ENCODE data around the gene PRR3.

PRR3 gene, protein sequence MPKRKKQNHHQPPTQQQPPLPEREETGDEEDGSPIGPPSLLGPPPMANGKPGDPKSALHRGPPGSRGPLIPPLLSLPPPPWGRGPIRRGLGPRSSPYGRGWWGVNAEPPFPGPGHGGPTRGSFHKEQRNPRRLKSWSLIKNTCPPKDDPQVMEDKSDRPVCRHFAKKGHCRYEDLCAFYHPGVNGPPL

DNA sequence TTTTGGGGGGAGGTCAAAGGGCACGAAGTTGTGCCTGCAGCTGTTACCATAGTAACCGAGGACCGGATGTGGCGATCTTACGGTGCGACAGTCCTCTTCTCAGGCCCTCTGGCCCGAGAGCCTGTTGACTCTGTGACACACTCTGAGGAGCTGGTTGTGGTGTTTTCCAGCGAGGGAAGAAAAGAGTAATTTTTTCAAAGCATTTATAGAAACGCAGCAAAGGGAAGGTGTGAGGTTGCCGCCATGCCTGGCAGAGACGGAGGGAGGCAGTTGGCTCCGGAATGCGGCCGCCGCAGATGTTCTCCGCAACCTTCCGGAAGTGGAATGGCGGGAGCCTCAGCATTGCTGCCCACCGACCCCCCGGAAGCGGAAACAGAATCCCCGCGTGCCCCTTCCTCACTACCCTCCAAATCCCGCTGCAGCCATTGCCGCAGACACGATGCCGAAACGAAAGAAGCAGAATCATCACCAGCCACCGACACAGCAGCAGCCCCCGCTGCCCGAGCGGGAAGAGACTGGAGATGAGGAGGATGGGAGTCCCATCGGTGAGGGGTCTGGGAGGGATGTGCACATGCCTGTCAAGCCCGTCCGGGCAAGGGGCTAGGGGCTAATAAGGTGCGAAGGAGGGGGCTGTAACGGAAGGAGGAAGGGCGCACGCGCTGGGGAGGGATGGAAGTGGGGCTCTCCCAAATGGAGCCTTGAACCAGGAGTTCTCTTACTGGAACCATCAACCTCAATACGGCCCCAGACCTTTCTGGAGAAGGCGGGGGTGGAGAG, at the start of gene PRR3:
TSS of gene PRR3 (plus strand) at position 390 of the 777 bp plus-strand sequence. CDS start at position 440, 50 bp downstream.
- Histone ChIP-seq H4K20me1 (ENCODE audit: insufficient read depth, low read length) (peaks cover 4% of the 10 kb centered on the region), H3K9ac (ENCODE audit: low read length) (peak within 1 kb of the TSS; percentile 99), H3K27me3 (ENCODE audit: low read depth, low read length) (no peaks in the 10 kb centered on the region), H3K9me3 (ENCODE audit: insufficient read depth, low read length) (no peaks in the 10 kb centered on the region), H3K36me3 (replicated peaks; ENCODE audit: low read depth, low read length) (peaks cover 12% of the 10 kb centered on the region), H2AFZ (ENCODE audit: low read depth, low read length) (peak within 1 kb of the TSS; percentile 87; the same call in 1 of the 2 replicates), H3K4me2 (ENCODE audit: low read length) (peak within 1 kb of the TSS; percentile 87), H3K27ac (ENCODE audit: low read length) (peak within 1 kb of the TSS; percentile 92), H3K79me2 (ENCODE audit: low read length) (peaks cover 29% of the 10 kb centered on the region), H3K4me1 (ENCODE audit: low read length) (peaks cover 8% of the 10 kb centered on the region), H3K4me3 (ENCODE audit: low read length) (peak within 1 kb of the TSS; percentile 99)
- TF ChIP-seq CTCF (IDR thresholded peaks at IDR 0.05; ENCODE audit: low read depth, low read length) (no peak), EZH2phosphoT487 (IDR thresholded peaks at IDR 0.05; ENCODE audit: low read depth) (no peak)

- TF ChIP-seq CTCF (IDR thresholded peaks at IDR 0.05; ENCODE audit: low read depth, low read length) (no peak), EZH2phosphoT487 (IDR thresholded peaks at IDR 0.05; ENCODE audit: low read depth) (no peak)
- Histone ChIP-seq H4K20me1 (ENCODE audit: insufficient read depth, low read length) (no peaks in the 10 kb centered on the region), H3K27ac (ENCODE audit: low read length) (peak overlapping the region; percentile 72), H3K4me1 (ENCODE audit: low read length) (peaks cover 22% of the 10 kb centered on the region), H3K36me3 (replicated peaks; ENCODE audit: low read depth, low read length) (no peaks in the 10 kb centered on the region), H3K4me2 (ENCODE audit: low read length) (peak overlapping the region; percentile 69), H3K27me3 (ENCODE audit: low read depth, low read length) (peaks cover 2% of the 10 kb centered on the region; the same call in 1 of the 2 replicates), H2AFZ (ENCODE audit: low read depth, low read length) (no peak overlapping the region), H3K4me3 (ENCODE audit: low read length) (peak overlapping the region; percentile 38), H3K9ac (ENCODE audit: low read length) (no peak overlapping the region; the same call in 1 of the 2 replicates), H3K79me2 (ENCODE audit: low read length) (no peaks in the 10 kb centered on the region), H3K9me3 (ENCODE audit: insufficient read depth, low read length) (no peaks in the 10 kb centered on the region)
These were observed 49.0 kb upstream of the PRR3 start for GRCh38 chr6:30507849-30508827.

- no peak overlapping the region for H2AFZ ChIP-seq (ENCODE audit: low read depth, low read length)
- H3K27ac ChIP-seq (ENCODE audit: low read length) = peak overlapping the region; percentile 72
- peak overlapping the region; percentile 69 for H3K4me2 ChIP-seq (ENCODE audit: low read length)
- peaks cover 22% of the 10 kb centered on the region for H3K4me1 ChIP-seq (ENCODE audit: low read length)
- no peaks in the 10 kb centered on the region for H3K79me2 ChIP-seq (ENCODE audit: low read length)
- H3K27me3 ChIP-seq (ENCODE audit: low read depth, low read length) = peaks cover 2% of the 10 kb centered on the region; the same call in 1 of the 2 replicates
- TF ChIP-seq CTCF (IDR thresholded peaks at IDR 0.05; ENCODE audit: low read depth, low read length) (no peak), EZH2phosphoT487 (IDR thresholded peaks at IDR 0.05; ENCODE audit: low read depth) (no peak)
- no peak overlapping the region; the same call in 1 of the 2 replicates for H3K9ac ChIP-seq (ENCODE audit: low read length)
- H3K9me3 ChIP-seq (ENCODE audit: insufficient read depth, low read length) = no peaks in the 10 kb centered on the region
- H3K4me3 ChIP-seq (ENCODE audit: low read length) = peak overlapping the region; percentile 33
- no peaks in the 10 kb centered on the region for H3K36me3 ChIP-seq (replicated peaks; ENCODE audit: low read depth, low read length)
- no peaks in the 10 kb centered on the region for H4K20me1 ChIP-seq (ENCODE audit: insufficient read depth, low read length)
These were observed 48.0 kb upstream of the PRR3 start for GRCh38 chr6:30508890-30509736.

All from OCI-LY3 (cell line).